Measurements from ENCODE around the gene SMIM12.

The SMIM12 gene

GRCh38 chr1:34859446-34860200 is at the start of gene SMIM12:
SMIM12 (minus strand) TSS chr1:34859749; CDS start chr1:34855977, 3,772 bp downstream.
- peak; percentile 96 for DNase-seq (ENCODE audit: low read depth)

- no peak for DNase-seq (ENCODE audit: low read depth)
Observed at GRCh38 chr1:34908369-34908768, 48.8 kb upstream of the SMIM12 start.

GRCh38 chr1:34907487-34908090 is 48.0 kb upstream of the SMIM12 start:
- DNase-seq (ENCODE audit: low read depth) = no peak

- DNase-seq (ENCODE audit: low read depth) = no peak
Observed at GRCh38 chr1:34906756-34907155, 47.2 kb upstream of the SMIM12 start.

- no peak for DNase-seq (ENCODE audit: low read depth)
Observed at GRCh38 chr1:34906222-34906621, 46.7 kb upstream of the SMIM12 start.

GRCh38 chr1:34905098-34905459 is 45.5 kb upstream of the SMIM12 start:
- no peak for DNase-seq (ENCODE audit: low read depth)

- DNase-seq (ENCODE audit: low read depth) = no peak
Observed at GRCh38 chr1:34904236-34905097, 44.9 kb upstream of the SMIM12 start.

- DNase-seq (ENCODE audit: low read depth) = no peak
Observed at GRCh38 chr1:34901919-34902318, 42.4 kb upstream of the SMIM12 start.

GRCh38 chr1:34900775-34901502 is 41.4 kb upstream of the SMIM12 start:
- DNase-seq (ENCODE audit: low read depth) = no peak

GRCh38 chr1:34899906-34900305 is 40.4 kb upstream of the SMIM12 start:
- DNase-seq (ENCODE audit: low read depth) = no peak

GRCh38 chr1:34899471-34899870 is 39.9 kb upstream of the SMIM12 start:
- DNase-seq (ENCODE audit: low read depth) = no peak

GRCh38 chr1:34898330-34898761 is 38.8 kb upstream of the SMIM12 start:
- DNase-seq (ENCODE audit: low read depth) = no peak

GRCh38 chr1:34896612-34897011 is 37.1 kb upstream of the SMIM12 start:
- DNase-seq (ENCODE audit: low read depth) = peak; percentile 15

GRCh38 chr1:34889705-34890104 is 30.2 kb upstream of the SMIM12 start:
- no peak for DNase-seq (ENCODE audit: low read depth)

- DNase-seq (ENCODE audit: low read depth) = no peak
Observed at GRCh38 chr1:34887593-34887992, 28.0 kb upstream of the SMIM12 start.

- DNase-seq (ENCODE audit: low read depth) = peak; percentile 13
Observed at GRCh38 chr1:34885405-34886247, 26.1 kb upstream of the SMIM12 start.

- no peak for DNase-seq (ENCODE audit: low read depth)
Observed at GRCh38 chr1:34884961-34885360, 25.4 kb upstream of the SMIM12 start.

GRCh38 chr1:34884536-34884935 is 25.0 kb upstream of the SMIM12 start:
- no peak for DNase-seq (ENCODE audit: low read depth)

GRCh38 chr1:34879230-34879629 is 19.7 kb upstream of the SMIM12 start:
- no peak for DNase-seq (ENCODE audit: low read depth)

- no peak for DNase-seq (ENCODE audit: low read depth)
Observed at GRCh38 chr1:34876406-34876805, 16.9 kb upstream of the SMIM12 start.

GRCh38 chr1:34874296-34874952 is 14.9 kb upstream of the SMIM12 start:
- DNase-seq (ENCODE audit: low read depth) = no peak

All from ELR (cell line).